Left hindlimb (tissue), 1 donor: ENCODE measurements around the gene ZBTB11.
A peak's percentile ranks its signal among the peaks of the same experiment; 100 is the strongest.
"Not testable (repeated sequence)": the region's sequence is repeated elsewhere in the genome, so short reads cannot be mapped to it uniquely, and the experiment has no call there.

Experiments used
- DNase-seq: peaks from one replicate; pipeline ENCODE4 v3.0.0-alpha.2; 2018

The ZBTB11 gene, protein sequence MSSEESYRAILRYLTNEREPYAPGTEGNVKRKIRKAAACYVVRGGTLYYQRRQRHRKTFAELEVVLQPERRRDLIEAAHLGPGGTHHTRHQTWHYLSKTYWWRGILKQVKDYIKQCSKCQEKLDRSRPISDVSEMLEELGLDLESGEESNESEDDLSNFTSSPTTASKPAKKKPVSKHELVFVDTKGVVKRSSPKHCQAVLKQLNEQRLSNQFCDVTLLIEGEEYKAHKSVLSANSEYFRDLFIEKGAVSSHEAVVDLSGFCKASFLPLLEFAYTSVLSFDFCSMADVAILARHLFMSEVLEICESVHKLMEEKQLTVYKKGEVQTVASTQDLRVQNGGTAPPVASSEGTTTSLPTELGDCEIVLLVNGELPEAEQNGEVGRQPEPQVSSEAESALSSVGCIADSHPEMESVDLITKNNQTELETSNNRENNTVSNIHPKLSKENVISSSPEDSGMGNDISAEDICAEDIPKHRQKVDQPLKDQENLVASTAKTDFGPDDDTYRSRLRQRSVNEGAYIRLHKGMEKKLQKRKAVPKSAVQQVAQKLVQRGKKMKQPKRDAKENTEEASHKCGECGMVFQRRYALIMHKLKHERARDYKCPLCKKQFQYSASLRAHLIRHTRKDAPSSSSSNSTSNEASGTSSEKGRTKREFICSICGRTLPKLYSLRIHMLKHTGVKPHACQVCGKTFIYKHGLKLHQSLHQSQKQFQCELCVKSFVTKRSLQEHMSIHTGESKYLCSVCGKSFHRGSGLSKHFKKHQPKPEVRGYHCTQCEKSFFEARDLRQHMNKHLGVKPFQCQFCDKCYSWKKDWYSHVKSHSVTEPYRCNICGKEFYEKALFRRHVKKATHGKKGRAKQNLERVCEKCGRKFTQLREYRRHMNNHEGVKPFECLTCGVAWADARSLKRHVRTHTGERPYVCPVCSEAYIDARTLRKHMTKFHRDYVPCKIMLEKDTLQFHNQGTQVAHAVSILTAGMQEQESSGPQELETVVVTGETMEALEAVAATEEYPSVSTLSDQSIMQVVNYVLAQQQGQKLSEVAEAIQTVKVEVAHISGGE

DNA sequence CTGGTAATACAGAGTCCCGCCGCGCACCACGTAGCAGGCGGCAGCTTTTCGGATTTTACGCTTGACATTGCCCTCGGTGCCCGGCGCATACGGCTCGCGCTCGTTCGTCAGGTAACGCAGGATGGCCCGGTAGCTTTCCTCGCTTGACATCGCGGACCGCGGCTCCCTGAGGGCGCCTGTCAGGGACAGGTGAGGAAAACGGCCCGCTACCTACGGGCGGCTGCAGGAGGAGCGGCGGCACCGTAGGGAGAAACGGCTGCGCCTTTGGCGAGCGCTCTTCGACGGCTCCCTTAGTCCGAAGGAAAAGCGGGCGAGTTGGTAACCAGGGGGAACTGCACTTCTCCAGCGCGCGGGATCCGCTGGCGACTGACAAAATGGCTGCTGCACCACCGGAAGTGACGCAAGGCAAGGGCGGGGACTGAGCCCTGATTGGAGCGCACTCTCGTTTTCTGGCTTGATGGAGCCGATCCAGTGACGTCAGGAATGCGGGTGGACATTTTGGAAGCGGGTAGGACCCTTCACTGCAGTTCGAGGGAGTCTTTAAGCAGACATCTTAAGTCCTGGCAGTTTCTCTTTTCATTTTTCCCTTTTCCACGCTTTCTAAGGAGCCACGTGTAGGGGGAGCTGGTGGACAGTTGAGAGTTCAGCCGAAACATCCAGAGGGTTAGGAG, at the start of gene ZBTB11:
Gene ZBTB11 (minus strand): TSS at position 368 of the 671 bp plus-strand sequence. CDS start 218 bp downstream, at position 150.
- peak; percentile 99 for DNase-seq

DNA sequence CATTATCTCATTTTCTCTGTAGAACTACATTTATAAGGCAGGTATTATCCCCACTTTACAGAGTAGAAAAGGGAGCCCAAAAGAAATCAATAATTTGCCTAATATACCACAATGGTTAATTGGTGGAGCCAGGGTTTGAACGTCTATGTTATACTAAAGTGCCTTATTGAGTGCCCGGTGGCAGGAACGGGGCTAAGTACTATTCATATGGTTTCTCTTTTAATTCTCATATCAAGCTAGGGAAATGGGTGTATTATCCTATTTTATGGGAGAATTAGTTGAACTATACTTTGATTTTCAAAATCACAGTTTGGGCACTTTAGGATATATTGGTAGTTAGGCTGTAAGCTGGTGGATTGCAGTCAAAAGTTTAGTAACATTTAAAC, 49.0 kb upstream of the ZBTB11 start:
- no peak for DNase-seq

DNA sequence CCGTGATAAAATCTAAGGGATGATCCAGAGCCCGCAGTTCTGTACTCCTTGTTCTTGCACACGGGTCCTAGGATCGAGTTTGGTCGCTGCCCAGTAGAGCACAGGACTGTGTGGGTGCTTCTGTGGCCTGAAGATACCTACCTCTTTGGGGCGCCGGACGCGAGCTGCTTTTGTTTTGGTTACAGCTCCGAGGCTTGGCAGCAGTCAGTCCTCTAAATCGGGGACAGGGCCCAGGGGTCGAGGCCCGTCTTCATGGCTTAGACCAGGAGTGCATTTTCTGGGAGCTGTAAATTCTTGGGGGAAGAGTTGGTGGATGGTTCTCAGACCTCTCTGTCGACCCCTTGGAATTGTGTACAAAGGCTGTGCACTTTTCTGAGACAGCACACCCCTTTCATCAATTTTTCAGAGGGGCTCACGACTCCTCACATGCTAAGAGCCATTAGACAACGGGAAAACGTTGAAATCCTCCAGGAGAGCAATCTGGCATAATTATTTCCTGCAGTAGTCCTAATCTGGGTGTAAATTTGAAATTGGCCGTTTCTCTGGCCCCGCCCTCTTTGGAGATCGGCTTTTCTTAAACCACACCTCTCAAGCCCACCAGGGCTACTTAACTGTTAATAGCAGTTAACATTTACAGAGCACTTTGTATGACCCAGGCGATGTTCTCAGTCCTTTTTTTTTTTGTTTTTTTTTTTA, 48.4 kb upstream of the ZBTB11 start:
- DNase-seq = peak; percentile 55

DNA sequence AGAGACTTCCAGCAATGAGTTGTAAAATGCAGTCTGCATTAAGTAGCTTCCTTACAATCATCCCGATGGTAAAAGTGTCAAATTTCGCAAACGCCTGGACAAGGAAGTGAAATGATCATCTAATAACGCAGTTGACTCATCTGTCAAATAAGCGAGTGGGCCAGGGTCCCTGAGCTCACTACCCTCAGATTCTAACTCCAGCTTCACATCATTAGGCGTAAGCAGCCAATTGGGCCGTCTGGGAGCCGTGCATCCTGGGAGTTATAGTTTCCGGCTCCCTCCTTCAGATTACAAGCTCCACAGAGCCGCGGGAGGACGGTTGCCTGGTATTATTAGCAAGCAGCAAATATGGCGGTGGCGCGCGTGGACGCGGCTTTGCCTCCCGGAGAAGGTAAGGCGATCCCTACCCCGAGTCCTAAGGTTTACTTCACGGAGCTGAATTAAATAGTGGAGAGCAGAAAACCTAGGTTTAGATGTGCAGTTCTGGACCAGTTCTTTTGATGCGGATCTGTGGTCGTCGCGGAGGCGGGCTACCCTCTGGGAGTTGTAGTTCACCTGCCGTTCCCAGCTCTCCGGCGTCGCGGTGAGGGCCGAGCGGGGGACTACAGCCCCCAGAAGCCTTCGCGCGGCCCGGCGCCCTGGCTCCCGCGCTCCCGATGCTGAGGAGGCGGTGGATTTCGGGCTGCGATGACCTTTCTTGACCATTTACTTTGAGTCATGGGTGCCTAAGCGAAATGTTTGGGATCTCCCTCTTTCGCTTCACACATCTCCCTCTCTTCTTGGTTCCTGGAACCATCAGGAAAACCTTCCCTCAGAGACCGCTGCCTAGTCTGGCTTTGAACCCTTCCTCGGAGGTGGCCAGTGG, 47.6 kb upstream of the ZBTB11 start, which contains the start of gene CEP97:
Gene CEP97 (plus strand): TSS at position 286 of the 865 bp plus-strand sequence. CDS start 63 bp downstream, at position 349.
- peak; percentile 94 for DNase-seq

DNA sequence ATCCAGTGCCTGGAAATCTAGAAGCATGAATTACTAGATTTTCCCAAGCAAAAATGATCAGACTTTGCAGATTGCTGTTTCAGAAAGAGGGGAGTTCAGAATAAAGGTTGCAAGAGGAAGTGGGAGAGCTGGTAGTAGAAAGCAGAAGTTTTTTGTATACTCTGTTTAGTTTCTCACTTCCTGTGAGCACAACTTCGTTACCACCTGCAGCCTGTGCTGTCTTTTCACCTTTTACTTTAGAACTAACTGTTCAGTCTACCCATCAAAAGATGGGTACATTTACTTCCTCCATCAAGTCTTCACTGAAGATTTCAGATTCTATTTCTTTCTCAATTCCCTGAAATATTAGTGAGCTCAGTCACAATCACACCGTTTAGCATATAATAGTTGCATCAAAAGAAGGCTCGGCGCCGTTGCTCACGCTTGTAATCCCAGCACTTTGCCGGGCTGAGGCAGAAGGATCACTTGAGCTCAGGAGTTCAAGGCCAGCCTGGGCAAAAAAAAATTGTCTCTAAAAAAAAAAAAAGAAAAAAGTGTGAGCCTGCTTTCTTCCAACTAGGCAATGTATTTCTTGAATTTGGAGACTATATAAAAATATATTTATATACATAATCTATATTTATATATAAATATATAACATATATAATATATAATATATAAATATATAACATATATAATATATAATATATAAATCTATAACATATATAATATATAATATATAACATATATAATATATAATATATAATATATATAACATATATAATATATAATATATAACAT, 45.7 kb upstream of the ZBTB11 start:
- no peak for DNase-seq

DNA sequence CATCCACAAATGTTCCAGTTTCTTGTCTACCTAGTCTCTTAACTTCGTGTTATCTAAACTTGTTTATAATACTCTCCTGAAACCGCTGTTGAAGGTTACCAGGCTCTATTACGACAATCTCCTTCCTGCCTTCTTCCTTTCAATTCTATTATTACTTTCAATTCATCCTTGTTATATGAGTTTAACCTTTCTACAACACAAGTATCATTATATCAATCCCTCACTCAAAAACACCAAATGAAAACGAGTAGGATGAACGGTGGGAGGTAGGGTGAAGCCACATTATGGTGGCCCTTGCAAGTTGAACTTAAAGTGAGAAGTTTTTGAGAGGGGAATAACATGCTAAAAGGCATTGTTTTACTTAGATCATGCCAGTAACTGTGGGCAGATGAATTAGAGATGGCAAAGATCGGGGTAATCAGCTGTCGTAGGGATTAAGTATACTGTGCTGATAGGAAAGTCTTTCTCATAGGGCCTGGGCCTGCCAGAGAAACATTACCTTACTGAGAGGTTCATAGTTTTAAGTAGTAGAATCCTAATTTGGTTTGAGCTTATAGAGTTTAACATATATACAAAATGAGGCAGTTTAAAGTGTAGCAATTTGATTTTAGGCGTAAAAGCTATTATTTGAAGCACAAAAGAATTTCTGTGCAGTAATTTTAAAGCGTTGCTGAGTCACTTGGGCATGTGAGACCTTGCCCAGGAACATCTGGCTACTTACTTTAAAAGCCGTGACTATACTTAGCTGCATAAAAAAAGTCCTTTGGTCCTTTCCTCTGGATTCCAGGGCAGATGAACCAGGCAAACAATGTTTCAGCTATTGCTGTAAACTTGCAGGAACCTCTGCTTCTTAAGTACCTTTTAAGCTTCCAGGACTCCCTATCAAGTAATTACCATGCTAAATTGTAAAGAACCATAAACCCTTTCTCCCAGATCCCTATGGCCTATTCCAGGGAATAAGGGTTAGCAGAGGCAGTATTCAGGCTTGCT, 44.2 kb upstream of the ZBTB11 start:
- no peak for DNase-seq

DNA sequence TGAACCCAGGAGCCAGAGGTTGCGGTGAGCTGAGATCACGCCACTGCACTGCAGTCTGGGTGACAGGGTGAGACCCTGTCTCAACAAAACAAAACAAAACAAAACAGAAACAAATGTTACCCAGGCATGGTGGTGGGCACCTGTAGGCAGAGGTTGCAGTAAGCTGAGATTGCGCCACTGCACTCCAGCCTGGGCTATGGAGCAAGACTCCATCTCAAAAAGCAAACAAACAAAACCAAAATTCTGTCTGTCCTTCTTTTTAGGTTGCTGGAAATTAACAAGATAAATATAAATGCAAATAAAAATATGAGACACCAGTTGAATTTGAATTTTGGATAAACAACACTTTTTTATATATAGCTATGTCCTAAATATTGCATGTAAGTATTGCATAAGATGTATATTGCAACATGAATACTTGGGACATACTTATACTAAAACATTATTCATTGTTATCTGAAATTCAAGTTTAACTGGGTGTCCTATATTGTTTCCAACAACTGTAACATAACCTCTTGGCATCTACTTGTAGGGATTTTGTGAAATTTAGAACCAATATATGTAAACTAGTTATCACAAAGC, 42.8 kb upstream of the ZBTB11 start:
- DNase-seq = no peak

DNA sequence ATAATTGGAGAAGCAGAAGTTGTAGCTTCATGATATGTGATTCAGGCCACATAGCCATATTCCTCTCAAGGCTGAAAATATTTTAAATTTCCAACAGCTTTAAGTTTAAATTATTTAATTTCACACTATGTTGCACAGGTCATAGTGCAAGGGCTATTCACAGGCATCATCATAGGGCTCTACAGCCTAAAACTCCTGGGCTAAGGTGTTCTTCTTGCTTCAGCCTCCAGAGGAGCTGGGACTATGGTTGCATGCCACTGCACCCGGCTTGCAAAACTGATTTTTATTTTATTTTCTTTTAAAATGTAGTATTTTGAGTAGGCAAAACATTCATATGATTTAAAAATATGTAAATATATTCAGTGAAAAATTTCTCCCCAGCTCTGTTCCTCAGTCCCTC, 41.5 kb upstream of the ZBTB11 start:
- no peak for DNase-seq

DNA sequence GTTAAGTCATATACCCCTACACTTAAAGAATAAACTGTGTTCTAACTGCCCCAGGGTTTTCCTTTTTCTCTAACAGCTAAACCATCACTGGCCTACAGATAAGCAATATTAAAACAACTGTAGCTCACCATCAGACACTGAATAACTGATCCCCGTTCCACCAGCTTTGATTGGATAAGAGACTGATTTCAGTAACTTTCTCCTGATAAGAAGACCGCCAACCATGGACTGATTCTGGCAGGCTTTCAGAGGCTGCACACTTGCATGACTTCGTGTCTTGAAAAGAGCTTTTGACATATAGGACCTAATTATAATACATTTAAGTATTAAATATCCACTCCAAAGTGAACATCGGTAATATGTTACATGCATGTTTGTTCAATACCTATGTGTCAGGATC, 32.2 kb upstream of the ZBTB11 start:
- DNase-seq = no peak

DNA sequence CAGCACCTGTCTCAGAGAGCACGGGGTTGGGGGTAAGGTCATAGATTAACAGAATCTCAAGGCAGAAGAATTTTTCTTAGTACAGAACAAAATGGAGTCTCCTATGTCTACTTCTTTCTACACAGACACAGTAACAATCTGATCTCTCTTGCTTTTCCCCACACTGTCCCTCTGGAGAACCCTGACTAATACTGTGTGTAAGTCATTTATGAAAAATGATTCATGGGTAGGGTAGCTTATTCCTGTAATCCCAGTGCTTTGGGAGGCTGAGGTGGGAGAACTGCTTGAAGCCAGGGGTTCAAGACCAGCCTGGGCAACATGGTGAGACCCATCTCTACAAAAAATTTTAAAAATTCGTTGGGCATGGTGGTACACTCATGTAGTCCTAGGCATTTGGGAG, 27.7 kb upstream of the ZBTB11 start:
- DNase-seq = not testable (repeated sequence)

DNA sequence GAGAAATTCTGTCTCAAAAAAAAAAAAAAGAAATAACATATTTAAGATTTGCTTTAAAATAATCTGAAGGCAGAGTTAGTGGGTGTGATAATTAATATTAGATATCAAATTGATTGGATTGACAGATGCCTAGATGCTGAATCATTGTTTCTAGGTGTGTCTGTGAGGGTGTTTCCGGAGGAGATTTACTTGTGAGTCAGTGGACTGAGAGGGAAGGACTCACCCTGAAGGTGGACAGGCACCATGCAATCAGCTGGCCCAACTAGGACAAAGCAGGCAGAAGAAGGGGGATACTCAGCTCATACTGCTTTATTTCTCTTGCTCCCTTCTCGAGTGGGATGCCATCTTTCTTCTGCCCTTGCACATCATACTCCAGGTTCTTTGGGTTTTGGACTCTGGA, 26.2 kb upstream of the ZBTB11 start:
- DNase-seq = no peak

DNA sequence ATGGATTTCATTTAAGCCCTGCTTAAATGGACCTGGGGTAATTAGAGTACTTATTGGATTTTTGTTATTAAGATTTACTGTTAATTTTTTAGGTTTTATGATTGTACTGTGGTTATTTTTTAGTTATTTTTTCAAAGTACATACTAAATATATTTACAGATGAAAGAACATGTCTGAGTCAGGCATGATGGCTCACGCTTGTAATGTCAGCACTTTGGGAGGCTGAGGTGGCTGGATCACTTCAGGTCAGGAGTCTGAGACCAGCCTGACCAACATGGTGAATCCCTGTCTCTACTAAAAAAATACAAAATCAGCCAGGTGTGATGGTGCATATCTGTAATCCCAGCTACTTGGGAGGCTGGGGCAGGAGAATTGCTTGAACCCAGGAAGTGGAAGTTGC, 25.8 kb upstream of the ZBTB11 start:
- DNase-seq = no peak

DNA sequence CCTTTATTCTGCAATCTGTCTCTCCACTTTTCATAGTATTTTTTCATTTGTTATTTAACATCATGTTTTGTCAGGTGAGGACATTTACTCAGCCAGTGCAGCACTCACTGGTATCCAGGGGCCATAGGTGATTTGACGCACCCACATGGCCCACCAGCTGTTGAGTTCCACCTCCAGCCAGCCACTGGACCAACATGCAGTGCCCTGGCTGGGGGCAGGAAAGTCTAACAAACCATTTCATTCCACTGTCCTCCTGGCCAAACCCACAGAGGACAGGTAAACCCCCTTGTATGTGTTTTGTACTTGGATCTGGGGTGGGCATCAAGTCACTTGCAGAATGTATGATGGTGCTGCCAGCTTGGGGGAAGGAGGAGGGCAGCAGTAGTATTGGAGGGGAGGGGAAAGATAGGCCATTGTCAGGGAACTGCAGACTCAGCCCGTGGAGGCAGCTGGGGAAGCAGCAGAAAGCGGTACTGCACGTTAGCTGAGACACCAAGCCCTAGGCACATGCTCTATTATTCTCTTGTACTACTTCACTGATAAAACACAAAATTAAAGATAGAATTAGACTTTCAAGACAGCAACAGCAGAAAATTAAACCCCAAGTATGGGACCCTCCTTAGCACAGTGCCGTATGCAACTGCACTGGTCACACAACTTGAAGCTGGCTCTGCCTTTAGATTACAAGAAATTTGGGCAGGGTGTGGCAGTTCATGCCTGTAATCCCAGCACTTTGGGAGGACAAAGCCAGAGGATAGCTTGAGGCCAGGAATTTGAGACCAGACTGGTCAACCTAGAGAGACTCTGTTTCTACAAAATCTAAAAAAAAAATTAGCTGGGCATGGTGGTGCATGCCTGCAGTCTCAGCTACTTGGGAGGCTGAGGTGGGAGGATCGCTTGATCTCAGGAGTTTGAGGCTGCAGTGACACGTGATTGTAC, 25.0 kb upstream of the ZBTB11 start:
- DNase-seq = no peak

DNA sequence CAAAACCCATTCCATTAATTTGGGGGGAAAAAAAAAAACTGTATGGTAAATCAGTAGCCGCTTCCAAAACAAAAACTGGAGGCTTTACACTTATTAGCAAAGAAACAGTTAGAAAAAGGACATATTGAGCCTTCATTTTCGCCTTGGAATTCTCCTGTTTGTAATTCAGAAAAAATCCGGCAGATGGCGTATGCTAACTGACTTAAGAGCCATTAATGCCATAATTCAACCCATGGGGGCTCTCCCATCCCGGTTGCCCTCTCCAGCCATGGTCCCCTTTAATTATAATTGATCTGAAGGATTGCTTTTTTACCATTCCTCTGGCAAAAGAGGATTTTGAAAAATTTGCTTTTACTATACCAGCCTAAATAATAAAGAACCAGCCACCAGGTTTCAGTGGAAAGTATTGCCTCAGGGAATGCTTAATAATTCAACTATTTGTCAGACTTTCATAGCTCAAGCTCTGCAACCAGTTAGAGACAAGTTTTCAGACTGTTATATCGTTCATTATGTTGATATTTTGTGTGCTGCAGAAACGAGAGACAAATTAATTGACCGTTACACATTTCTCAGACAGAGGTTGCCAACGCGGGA, 18.9 kb upstream of the ZBTB11 start:
- no peak for DNase-seq

DNA sequence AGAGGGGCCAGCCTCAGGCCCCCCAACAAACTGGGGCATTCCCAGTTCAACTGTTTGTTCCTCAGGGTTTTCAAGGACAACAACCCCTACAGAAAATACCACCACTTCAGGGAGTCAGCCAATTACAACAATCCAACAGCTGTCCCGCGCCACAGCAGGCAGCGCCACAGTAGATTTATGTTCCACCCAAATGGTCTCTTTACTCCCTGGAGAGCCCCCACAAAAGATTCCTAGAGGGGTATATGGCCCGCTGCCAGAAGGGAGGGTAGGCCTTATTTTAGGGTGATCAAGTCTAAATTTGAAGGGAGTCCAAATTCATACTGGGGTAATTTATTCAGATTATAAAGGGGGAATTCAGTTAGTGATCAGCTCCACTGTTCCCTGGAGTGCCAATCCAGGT, 17.9 kb upstream of the ZBTB11 start:
- not testable (repeated sequence) for DNase-seq

DNA sequence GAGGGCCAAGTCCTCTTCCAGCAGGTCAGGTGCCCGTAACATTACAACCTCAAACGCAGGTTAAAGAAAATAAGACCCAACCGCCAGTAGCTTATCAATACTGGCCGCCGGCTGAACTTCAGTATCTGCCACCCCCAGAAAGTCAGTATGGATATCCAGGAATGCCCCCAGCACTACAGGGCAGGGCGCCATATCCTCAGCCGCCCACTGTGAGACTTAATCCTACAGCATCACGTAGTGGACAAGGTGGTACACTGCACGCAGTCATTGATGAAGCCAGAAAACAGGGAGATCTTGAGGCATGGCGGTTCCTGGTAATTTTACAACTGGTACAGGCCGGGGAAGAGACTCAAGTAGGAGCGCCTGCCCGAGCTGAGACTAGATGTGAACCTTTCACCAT, 16.6 kb upstream of the ZBTB11 start:
- DNase-seq = not testable (repeated sequence)
